Subcutaneous preadipocyte (primary cell): ENCODE data around the gene TNFRSF6B. TPM values are rescaled to one million over a fixed set of nuclear protein-coding genes. Genes with fewer than 3 reads are reported as not detected.

Experiments
- small RNA-seq: library from RNA; depleted of rRNA; stranded (forward); fragments of <200 nt; gene quantifications from one replicate; pipeline ENCODE3, GENCODE V24; 2012
- total RNA-seq: library from RNA; depleted of rRNA; stranded (reverse); fragments of >200 nt; gene quantifications from 2 replicates; pipeline ENCODE4 v1.2.3, GENCODE V29; 2012

TNFRSF6B gene, protein sequence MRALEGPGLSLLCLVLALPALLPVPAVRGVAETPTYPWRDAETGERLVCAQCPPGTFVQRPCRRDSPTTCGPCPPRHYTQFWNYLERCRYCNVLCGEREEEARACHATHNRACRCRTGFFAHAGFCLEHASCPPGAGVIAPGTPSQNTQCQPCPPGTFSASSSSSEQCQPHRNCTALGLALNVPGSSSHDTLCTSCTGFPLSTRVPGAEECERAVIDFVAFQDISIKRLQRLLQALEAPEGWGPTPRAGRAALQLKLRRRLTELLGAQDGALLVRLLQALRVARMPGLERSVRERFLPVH
- total RNA-seq = 8.2 and 10.7 TPM in 2 replicates

DNA sequence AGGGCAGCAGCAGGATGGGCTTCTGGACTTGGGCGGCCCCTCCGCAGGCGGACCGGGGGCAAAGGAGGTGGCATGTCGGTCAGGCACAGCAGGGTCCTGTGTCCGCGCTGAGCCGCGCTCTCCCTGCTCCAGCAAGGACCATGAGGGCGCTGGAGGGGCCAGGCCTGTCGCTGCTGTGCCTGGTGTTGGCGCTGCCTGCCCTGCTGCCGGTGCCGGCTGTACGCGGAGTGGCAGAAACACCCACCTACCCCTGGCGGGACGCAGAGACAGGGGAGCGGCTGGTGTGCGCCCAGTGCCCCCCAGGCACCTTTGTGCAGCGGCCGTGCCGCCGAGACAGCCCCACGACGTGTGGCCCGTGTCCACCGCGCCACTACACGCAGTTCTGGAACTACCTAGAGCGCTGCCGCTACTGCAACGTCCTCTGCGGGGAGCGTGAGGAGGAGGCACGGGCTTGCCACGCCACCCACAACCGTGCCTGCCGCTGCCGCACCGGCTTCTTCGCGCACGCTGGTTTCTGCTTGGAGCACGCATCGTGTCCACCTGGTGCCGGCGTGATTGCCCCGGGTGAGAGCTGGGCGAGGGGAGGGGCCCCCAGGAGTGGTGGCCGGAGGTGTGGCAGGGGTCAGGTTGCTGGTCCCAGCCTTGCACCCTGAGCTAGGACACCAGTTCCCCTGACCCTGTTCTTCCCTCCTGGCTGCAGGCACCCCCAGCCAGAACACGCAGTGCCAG is at the start of gene TNFRSF6B:
TSS of gene TNFRSF6B (plus strand) at position 25 of the 729 bp plus-strand sequence. CDS start at position 141, 116 bp downstream.

DNA sequence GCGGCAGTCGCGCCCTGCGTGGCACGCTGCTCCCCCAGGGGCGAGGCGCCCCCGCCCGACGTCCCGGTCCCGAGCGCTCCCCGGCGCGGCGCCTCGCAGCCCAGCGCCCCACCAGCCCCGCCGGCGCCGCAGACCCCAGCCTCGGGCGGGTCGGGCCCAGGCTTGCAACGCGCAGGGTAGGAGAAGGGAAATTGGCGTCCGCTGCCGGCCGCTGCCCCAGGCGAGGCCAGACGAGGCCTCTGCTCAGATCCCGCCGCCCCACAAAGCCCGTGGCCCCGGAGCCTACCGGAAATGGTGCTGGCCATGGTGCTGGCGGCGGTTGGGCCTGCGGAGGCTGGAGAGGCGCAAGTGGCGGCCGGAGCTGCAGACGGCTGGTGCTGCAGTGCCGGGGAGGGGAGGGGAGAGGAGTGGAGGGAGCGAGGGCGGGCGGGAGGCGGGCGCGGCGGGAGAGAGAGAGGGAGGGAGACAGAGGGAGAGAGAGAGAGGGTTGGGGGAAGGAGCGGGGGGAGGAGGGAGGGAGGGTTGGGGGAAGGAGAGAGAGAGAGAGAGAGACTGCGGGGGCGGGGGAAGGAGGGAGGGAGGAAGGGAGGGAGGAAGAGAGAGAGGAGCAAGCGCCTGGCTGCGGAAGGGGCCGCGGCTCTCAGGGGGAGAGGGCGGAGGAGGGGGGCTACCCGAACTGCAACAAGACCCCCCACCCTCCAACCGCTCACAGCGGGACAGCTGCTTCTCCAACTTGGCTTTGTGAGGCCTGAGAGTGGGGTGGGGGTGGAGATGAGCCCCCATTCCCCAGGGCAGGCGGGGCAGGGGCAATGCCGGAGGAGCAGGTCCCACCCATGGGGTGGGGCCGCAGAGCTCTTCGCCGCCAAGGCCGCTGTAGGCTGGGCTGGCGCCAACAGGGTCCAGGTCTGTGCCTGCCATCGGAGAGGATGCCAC is 43.1 kb upstream of the TNFRSF6B start, which contains the start of gene STMN3:
TSS of gene STMN3 (minus strand) at position 384 of the 933 bp plus-strand sequence. CDS start at position 305, 79 bp downstream.

DNA sequence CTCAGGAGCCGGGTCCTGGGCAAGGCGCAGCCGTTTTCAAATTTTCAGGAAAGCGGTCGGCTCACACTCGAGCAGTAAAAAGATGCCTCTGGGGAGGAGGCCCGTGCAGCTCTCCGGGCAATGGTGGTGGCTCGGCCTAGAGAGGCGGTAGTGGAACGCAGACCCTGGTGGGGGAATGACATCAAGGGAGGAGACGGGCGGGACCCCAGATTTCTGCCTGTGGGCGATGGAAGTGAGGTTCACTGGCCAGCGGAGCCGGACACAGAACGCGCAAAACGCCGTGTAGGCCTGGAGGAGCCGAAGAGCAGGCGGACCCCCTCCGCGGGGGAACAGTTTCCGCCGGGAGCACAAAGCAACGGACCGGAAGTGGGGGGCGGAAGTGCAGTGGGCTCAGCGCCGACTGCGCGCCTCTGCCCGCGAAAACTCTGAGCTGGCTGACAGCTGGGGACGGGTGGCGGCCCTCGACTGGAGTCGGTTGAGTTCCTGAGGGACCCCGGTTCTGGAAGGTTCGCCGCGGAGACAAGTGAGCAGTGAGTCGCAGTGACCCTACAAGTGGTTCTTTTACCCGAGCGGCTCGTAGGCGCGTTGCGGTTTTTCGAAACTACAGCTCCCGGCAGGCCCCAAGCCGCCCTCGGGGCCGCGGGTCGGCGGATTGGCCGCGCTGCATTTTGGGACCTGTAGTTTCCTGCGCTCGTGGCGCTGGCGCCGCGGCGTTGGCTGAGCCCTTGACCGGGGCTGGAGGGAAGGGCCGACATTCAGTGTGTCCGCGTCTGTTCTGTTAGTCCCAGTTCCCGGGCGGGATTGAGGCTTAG is 38.3 kb upstream of the TNFRSF6B start, which contains the start of gene RTEL1:
TSS of gene RTEL1 (plus strand) at position 376 of the 812 bp plus-strand sequence. CDS start 1,091 bp downstream, outside the sequence.

DNA sequence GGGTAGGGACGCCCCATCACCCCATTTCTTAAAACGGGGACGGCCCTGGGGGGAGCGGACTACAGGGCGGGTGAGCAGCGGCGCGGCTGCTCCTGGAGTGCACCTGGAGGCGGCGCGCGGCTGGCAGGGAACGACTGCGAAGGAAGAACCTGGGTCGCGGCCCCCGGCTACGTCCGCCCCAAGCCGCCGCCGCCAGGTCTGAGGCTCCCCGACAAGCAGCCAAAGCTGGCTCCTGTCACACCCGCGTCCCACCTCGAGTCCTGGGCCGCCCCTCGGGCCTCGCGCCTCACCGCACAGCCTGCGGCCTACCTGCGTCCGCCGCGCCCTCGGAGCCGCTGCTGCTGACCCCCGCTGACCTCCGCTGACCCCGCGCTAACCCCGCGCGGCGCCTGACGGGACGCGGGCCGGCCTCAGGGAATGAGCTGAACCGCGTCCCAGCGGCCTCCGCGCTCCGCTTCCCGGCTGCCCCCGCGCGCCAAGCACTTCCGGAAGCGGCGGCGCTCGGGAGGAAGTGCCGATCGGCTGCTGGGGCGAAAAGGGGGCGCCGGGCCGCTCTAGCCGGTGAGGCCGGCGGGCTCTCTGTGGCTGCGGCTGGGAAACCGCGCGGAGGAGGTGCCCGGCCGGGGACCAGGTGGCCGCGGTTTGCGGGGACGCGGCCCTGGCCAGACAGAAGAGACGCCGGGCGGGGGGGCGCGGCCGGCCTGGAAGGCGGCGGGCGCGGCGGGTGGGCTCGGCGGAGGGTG is 11.3 kb downstream of the TNFRSF6B start, which contains the start of the genes ARFRP1 and ZGPAT:
TSS of gene ARFRP1 (minus strand) at position 419 of the 743 bp plus-strand sequence. CDS start 885 bp downstream, outside the sequence.
TSS of gene ZGPAT (plus strand) at position 482 of the 743 bp plus-strand sequence. CDS start 542 bp downstream, outside the sequence.

DNA sequence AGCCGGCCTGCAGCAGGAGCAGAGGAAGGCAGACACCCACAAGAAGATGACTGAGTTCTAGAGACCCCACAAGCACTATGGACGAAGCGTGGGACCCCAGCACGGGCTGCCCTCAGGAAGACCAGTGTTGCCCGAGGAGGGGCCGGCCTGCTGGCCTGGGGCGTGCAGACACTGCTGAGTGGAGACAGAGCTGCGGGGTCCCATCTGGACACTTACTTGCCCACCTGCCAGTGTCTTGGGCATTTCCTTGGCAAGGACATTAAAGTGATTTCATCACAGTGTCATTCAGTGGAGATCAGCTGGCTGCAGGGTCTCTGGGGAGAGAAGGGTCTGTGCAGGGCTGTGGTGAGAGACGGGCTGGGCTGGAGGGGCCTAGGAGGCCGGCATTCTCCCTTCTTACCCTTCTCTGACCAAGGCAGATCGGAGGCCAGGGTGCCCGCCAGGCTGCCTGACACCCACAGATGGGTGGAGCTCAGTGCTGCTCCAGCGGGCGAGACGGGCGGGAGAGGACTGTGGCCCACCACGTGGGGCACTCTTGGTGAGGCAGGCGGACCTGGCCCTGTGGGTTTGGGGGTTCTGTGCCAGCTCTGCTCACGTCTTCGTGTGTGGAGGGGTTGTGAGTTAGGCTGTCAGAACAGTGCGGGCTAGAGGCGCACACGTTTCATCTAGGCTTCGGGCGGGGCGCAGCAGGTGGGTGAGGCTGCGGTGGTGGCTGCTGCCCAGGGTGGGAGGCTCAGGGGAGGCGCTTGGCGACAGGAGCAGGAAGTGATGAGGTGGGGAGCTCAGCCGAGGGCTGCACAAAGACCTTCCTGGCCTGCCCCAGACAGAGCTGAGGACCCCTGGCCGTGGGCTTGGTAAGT is 39.6 kb downstream of the TNFRSF6B start, which contains the start of gene LIME1:
TSS of gene LIME1 (plus strand) at position 806 of the 860 bp plus-strand sequence. CDS start 886 bp downstream, outside the sequence.

DNA sequence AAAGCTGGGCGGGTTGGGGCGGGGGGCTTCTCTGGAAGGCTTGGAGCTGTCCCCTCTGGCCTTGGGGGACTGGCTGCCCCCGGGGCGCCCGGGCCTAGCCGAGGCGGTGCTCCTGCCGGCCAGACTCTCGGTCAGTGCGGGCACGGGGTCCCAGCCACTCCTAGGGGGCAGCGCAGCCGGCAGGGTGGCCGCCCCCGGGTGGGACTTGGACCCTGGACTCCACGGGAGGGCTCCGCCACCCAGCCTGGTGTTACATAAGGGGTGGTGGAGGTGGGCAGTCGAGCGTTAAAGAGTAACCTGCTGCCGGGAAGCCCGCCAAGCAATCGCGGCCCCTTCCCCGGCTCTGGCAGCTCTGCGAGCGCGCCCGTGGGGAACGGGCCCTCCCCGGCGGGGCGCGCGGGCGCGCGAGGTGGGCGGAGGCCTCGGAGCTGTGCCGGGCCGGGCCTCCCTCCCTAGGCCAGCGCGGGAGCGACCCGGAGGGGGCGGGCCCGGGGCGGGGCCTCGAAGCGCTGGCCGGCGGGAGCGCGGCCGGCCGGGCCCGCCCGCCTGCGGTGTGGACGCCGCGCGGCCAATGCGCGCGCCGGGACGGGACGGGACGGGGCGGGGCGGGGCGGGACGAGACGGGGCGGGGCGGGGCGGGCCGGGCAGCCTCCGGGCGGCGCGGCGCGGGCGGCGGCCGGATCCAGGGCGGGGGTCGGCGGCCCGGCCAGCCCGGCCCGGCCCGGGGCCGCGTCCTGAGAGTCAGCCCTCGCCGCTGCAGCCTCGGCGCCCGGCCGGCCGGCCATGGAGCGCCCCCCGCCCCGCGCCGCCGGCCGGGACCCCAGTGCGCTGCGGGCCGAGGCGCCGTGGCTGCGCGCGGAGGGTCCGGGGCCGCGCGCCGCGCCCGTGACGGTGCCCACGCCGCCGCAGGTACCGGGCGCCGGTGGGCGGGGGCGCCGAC is 42.9 kb downstream of the TNFRSF6B start, which contains the start of gene SLC2A4RG:
TSS of gene SLC2A4RG (plus strand) at position 647 of the 940 bp plus-strand sequence. CDS start at position 784, 137 bp downstream.

Small RNA genes within 50 kb of the gene (small RNA-seq; reads per million reads assigned to genes)
- gene LIME1 = not detected
- not detected for gene TNFRSF6B

Other genes with a start within 250 kb of the TNFRSF6B start
- gene KCNQ2, start 224.0 kb upstream of the TNFRSF6B start, total RNA-seq = not detected in 2 replicates
- gene EEF1A2, start 197.6 kb upstream of the TNFRSF6B start, total RNA-seq = not detected in 2 replicates
- 58.6 and 66.9 TPM in 2 replicates for gene PPDPF, start 175.9 kb upstream of the TNFRSF6B start, total RNA-seq
- gene PTK6, start 159.3 kb upstream of the TNFRSF6B start, total RNA-seq = under 0.01 TPM in 1 of 2 replicates, not detected in the other
- gene SRMS, start 148.9 kb upstream of the TNFRSF6B start, total RNA-seq = not detected in 2 replicates
- 0.20 and 0.37 TPM in 2 replicates for gene FNDC11, start 142.5 kb upstream of the TNFRSF6B start, total RNA-seq
- gene HELZ2, start 122.4 kb upstream of the TNFRSF6B start, total RNA-seq = 21.3 and 35.6 TPM in 2 replicates
- 6.6 and 12.1 TPM in 2 replicates for gene GMEB2, start 69.6 kb upstream of the TNFRSF6B start, total RNA-seq
- 8.8 and 15.1 TPM in 2 replicates for gene STMN3, start 43.2 kb upstream of the TNFRSF6B start, total RNA-seq
- gene RTEL1, start 38.3 kb upstream of the TNFRSF6B start, total RNA-seq = 11.8 and 18.2 TPM in 2 replicates
- gene ARFRP1, start 11.3 kb downstream of the TNFRSF6B start, total RNA-seq = 23.5 and 29.7 TPM in 2 replicates
- gene ZGPAT, start 11.4 kb downstream of the TNFRSF6B start, total RNA-seq = 15.1 and 19.4 TPM in 2 replicates
- gene LIME1, start 40.0 kb downstream of the TNFRSF6B start, total RNA-seq = 2.2 and 2.9 TPM in 2 replicates
- 22.0 and 34.0 TPM in 2 replicates for gene SLC2A4RG, start 43.1 kb downstream of the TNFRSF6B start, total RNA-seq
- gene ZBTB46, start 134.6 kb downstream of the TNFRSF6B start, total RNA-seq = under 0.01 and 0.98 TPM in 2 replicates
- not detected in 2 replicates for gene ABHD16B, start 164.8 kb downstream of the TNFRSF6B start, total RNA-seq
- 98.8 and 103 TPM in 2 replicates for gene TPD52L2, start 168.6 kb downstream of the TNFRSF6B start, total RNA-seq
- 31.2 and 45.4 TPM in 2 replicates for gene DNAJC5, start 198.5 kb downstream of the TNFRSF6B start, total RNA-seq